SK-N-MC (cell line): Measurements from ENCODE around the gene NEDD9.

Experiments used
- EZH2 ChIP-seq: fragments of 200-600 bp; sonication (generic); IDR thresholded peaks from one replicate; pipeline ENCODE4 v1.6.1; 2017; ENCODE audit warnings: antibody characterized with exemption
- POLR2AphosphoS5 ChIP-seq: IDR thresholded peaks from 2 replicates; pipeline ENCODE4 v1.6.1; 2012; ENCODE audit warnings: mild to moderate bottlenecking, low read depth, low read length, borderline replicate concordance

DNA sequence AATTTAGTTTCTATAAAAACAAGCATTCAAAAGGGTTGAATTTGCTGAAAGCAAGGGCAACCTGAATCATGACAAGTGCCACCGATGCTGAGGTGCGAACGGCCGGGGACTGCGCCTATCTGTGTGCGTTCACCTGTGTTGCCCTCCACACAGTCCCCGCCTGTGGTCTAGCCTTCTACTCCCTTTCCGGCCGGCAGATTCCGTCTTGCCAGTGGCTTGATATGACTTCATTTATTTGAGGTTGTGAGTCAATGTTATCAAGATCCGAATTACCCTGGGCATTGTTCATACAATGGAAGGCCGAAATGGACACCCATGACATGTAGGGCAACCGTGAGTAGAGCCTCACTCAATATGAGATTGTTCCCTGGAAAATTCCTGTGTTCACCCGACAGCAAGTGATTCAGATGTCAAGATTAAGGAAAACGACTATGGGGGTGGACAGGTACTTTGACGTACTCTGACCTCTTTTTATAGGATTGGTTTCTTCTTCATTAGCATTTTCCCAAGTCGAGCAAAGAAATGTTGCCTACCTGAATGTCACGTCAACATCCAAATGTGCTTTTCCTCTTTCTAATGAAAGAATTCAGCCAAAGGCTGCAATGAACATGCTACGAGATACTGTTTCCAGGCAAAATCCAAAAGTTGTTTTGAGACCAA lies 41.1 kb upstream of the NEDD9 start:
- TF ChIP-seq EZH2 (no peak), POLR2AphosphoS5 (no peak)
